AG04450 (cell line): ENCODE measurements around the gene ZNF700. TPM values are rescaled to one million over a fixed set of nuclear protein-coding genes. Genes with fewer than 3 reads are reported as not detected.
"Not testable (repeated sequence)": the region's sequence is repeated elsewhere in the genome, so short reads cannot be mapped to it uniquely, and the experiment has no call there.

Source experiments
- CTCF ChIA-PET: fragments of 300-600, 350-600 bp; formaldehyde crosslinking; extraction: SDS; loops from one replicate; lab custom pipeline; 2022; ENCODE audit warnings: antibody characterized with exemption, inconsistent platforms; lab: Charles Lee
- POLR2A ChIA-PET: fragments of 350-600 bp; formaldehyde crosslinking; extraction: SDS; loops from one replicate; lab custom pipeline; 2021; ENCODE audit warnings: antibody characterized with exemption, inconsistent platforms; lab: Yijun Ruan, JAX
- DNase-seq: peaks from one replicate; pipeline ENCODE4 v3.0.0-alpha.2; 2011; ENCODE audit warnings: low read depth, low spot score
- H3K27ac ChIP-seq: one replicate; pipeline ENCODE4 v1.5.1; 2012; ENCODE audit warnings: low read depth, low read length, control low read depth
- H3K27me3 ChIP-seq: one replicate; pipeline ENCODE4 v1.6.0; 2012; ENCODE audit warnings: low read length; ENCODE audit not compliant: control insufficient read depth, insufficient read depth
- H3K4me3 ChIP-seq: 2 replicates; pipeline ENCODE4 v1.5.1; 2011; ENCODE audit warnings: mild to moderate bottlenecking, low read depth, low read length, control low read depth
- H3K9me3 ChIP-seq: 2 replicates; pipeline ENCODE4 v1.5.1; 2012; ENCODE audit warnings: low read length; ENCODE audit not compliant: control insufficient read depth, insufficient read depth
- CTCF ChIP-seq: IDR thresholded peaks from 2 replicates; pipeline ENCODE4 v1.5.1; 2011; ENCODE audit warnings: low read depth, low read length, control low read depth, inconsistent platforms
- polyA minus RNA-seq: library from RNA; depleted of rRNA, polyadenylated mRNA; stranded (reverse); fragments of >200 nt; gene quantifications from 2 replicates; pipeline ENCODE4 v1.2.3, GENCODE V29; 2011; rRNA and poly(A)+ RNA removed
- polyA plus RNA-seq: library from polyadenylated mRNA; depleted of rRNA; stranded (reverse); fragments of >200 nt; gene quantifications from 2 replicates; pipeline ENCODE4 v1.2.3, GENCODE V29; 2011; rRNA removed

ZNF700 gene
- polyA plus RNA-seq (6.6 and 8.4 TPM in 2 replicates), polyA minus RNA-seq (4.1 and 6.7 TPM in 2 replicates)

DNA sequence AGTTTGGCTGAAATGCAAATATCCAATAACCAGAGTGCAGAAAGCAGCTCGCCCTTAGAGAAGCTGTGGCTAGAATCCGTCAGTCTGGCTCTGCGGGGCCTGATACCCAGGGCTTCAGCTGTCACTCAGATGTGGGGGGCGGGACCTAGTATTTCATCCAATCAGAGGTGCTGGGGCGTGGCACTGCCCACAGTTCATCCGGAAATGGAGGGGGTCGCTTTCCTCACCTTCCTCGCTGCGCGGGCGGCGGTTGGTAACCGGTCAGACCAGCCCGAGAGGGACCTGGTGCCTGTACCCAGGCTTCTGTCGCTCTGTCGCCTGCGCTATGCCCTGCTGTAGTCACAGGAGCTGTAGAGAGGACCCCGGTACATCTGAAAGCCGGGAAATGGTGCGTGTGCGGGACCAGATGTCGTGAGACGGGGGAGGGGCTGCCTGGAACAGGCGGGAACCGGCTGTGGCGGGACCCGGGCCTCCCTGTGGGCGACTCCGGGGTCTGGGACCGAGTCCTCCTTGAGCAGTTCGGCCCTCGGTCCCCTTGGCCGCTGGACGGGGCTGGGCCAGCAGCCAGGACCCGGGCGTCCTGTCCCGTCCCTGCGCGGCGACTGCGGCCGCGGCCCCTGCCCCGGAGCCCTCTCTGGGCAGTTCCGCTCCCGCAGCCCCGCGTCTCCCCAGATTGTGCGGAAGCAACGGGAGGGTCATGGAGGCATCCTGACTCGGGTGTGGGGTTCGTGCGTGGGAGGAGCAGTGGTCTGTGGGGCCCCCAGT lies at the start of gene ZNF700:
TSS of gene ZNF700 (plus strand) at position 222 of the 765 bp plus-strand sequence. CDS start at position 326, 104 bp downstream.
- Histone ChIP-seq H3K27ac (peak within 1 kb of the TSS; percentile 47), H3K27me3 (no peaks in the 10 kb centered on the region), H3K9me3 (peaks cover 20% of the 10 kb centered on the region), H3K4me3 (peak within 1 kb of the TSS; percentile 92)
- DNase-seq = peak; percentile 69
- TF ChIP-seq CTCF = no peak
- ChIA-PET CTCF (interaction anchor here (0.5 to 4.8 kb wide), 17 partner anchors 9 to 841 kb away, joined by 3 to 68 read pairs (median 7); partner anchors contain the start of genes ZNF433 and ZNF69), POLR2A (interaction anchor here (0.9 to 1.9 kb wide), 3 partner anchors 62 to 215 kb away, joined by 3 to 11 read pairs (median 3); partner anchors contain the start of gene ZNF20)

DNA sequence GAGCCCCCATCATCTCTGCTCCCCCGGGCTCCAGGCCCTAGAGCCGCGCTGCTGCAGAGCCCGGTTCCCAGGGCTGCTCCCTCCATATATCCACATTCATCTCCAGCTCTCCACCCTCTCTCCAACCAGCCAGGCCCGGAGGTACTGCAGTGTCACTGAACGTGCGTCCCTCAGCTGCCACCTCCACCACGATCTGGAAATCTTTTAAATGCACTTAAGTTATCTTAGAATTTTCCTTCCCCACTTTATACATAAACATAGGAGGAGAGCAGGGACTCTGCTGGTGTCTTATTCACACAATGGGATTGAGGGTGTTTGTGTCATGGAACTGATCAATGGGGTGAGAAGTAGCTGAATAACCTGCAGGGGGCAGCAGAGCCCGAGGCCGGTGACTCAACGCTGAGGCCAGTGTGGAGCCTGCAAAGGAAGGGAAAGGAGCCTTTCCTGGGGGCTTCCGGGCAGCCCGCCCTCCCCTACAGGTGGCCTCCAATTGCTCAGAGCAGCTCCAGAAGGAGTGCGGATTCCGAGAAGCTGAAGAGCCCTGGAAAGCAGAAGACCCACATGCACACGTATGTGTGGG lies 45.1 kb upstream of the ZNF700 start:
- not testable (repeated sequence) for DNase-seq, H3K27me3 ChIP-seq, H3K27ac ChIP-seq, H3K4me3 ChIP-seq
- ChIA-PET CTCF (interaction anchor here (0.6 to 2.6 kb wide), 6 partner anchors 29 to 383 kb away, joined by 3 to 15 read pairs (median 4); partner anchors contain the start of gene ZNF491), POLR2A (interaction anchor here (0.6 kb wide), 1 partner anchor 54 kb away, joined by 3 read pairs; no protein-coding TSS in a partner anchor)
- peaks cover 13% of the 10 kb centered on the region for H3K9me3 ChIP-seq
- TF ChIP-seq CTCF = peak; percentile 20; the same call in 1 of the 2 replicates

DNA sequence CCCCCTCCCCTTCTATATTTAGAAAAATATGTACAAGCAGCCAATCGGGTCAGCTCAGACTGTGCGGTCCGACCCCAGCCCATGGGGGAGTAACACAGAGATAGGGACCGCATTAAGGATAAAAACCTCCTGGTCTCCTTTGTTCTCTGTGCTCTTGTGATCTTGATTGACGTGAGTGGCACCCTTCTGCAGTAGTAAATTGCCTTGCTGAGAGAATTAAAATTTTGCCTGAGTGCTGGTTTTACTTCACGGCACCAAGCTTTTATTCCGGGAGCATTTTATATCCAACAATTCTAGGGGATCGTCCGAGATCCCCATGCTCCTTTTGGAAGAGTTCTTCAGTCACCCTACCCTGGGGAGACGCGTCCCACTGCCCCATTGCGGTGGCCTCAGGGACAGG lies 44.3 kb upstream of the ZNF700 start:
- Histone ChIP-seq H3K27me3 (peaks cover 4% of the 10 kb centered on the region), H3K4me3 (no peak overlapping the region), H3K9me3 (peaks cover 13% of the 10 kb centered on the region), H3K27ac (no peak overlapping the region)
- no peak for DNase-seq
- ChIA-PET CTCF (interaction anchor here (0.6 to 2.6 kb wide), 9 partner anchors 29 to 786 kb away, joined by 3 to 15 read pairs (median 3); partner anchors contain the start of genes MAN2B1, WDR83 and ZNF491), POLR2A (no interaction called here)
- TF ChIP-seq CTCF = no peak

- Histone ChIP-seq H3K9me3 (peaks cover 13% of the 10 kb centered on the region), H3K27ac (no peak overlapping the region), H3K4me3 (no peak overlapping the region), H3K27me3 (peaks cover 4% of the 10 kb centered on the region)
- no peak for DNase-seq
- ChIA-PET POLR2A (no interaction called here), CTCF (interaction anchor here (0.6 to 2.8 kb wide), 6 partner anchors 84 to 785 kb away, joined by 3 to 24 read pairs (median 5); partner anchors contain the start of genes MAN2B1, WDR83 and ZNF491)
- TF ChIP-seq CTCF = peak; percentile 83
These were observed 43.6 kb upstream of the ZNF700 start for GRCh38 chr19:11881151-11881800.
